Stimulated activated CD8-positive, alpha-beta memory T cell treated with anti-CD3 and anti-CD28 coated beads, Interleukin-7, amount 100 ng/mL, for 48 hours (primary cell): ENCODE results near the gene SLC6A4.
"Not testable (repeated sequence)": the region's sequence is repeated elsewhere in the genome, so short reads cannot be mapped to it uniquely, and the experiment has no call there.

Source experiments
- DNase-seq, 2 donors: peaks; one replicate each; pipeline ENCODE4 v3.0.0-alpha.2; 2020; ENCODE audit warnings: low read depth in 1 of 2; ENCODE audit errors: extremely low read depth in 1 of 2

The SLC6A4 gene

DNA sequence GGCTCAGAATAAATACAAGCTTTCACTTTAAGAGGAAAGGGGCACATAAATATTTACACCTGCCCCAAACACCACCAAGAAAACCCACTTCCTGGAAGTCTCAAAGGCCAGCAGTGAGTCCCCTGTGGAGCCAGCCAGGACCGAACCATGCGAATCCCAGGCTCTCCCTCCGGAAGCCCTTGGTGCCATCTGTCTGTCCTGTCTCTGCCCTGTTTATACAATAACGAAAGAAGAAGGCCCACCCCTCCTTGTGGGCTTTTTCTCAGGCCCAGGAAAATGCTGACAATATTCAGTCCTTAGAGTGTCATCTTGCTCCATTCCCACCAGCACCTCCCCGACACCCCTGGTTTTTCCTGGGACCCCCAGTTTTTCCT is 3.6 kb upstream of the SLC6A4 start:
- DNase-seq = no peak

DNA sequence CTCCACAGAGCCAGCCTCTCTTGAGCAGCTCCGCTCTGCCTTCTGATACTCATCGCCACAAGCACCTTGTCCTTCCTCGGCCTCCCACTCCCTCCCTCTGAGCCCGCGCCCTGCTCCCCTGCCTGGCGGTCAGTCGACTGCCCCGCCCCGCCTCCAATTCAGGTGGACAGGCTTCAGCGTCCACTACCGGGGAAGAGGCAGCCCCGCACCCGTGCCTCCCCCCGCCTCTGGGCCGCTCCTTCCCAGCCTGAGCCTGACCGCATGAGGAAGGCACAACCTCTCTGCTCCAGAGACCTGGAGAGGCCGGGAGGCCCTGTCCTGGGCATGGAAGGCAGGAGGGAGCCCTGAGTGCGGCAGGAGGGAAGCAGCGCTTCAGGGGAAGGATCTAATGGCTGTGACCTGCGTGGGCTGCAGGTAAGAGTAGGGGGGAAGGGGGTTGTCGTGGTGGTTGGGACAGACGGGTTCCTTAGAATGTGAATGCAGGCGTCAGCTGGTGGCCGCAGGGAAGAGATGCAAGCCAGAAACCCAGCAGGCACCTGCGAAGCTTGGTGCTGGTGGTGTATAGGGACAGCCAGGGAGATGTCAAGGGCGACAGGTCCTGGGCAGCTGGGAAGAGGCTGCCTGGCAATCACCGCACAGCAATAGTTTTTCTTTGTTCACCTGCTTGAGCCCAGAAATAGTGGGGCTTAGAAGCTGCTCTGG is 3.0 kb upstream of the SLC6A4 start:
- DNase-seq = no peak

GRCh38 chr17:30238003-30238344 is 2.5 kb upstream of the SLC6A4 start:
- no peak for DNase-seq

DNA sequence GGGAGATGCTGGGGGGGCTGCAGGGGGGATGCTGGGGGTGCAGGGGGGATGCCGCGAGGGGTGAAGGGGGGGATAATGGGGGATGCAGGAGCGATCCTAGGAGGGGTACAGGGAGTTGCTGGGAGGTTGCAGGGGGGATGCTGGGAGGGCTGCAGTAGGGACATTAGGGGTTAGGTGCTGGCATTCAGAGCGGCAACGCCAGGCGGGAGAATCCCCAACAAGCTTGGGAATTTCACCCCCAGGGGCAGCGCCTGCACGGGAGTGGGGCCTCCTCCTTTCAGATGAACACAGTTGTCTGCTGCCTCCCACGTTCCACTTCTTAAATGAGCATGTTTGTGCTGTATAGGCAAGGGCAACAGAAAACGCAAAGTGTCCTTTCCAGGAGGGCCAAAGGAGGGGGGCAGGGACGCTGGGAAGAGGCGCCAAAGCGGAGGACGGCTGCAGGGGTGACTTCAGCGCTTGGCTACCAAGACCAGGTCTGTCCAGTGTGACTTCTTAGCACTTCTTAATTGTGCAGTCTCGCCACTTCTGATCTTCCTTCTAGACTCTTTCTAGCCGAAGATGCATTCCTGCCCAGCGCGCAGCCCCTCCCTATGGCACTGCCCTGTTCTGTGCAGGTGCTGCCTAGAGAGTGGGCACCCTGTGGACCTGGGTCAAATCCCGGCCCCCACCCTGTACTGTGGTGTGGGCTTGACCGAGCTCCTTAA is 2.0 kb upstream of the SLC6A4 start:
- DNase-seq = no peak

- DNase-seq = no peak
These were observed 1.3 kb upstream of the SLC6A4 start for GRCh38 chr17:30236766-30237165.

GRCh38 chr17:30236297-30236624 is 764 bp upstream of the SLC6A4 start:
- no peak for DNase-seq

- DNase-seq = no peak
These were observed 533 bp downstream of the SLC6A4 start for GRCh38 chr17:30234964-30235363.

DNA sequence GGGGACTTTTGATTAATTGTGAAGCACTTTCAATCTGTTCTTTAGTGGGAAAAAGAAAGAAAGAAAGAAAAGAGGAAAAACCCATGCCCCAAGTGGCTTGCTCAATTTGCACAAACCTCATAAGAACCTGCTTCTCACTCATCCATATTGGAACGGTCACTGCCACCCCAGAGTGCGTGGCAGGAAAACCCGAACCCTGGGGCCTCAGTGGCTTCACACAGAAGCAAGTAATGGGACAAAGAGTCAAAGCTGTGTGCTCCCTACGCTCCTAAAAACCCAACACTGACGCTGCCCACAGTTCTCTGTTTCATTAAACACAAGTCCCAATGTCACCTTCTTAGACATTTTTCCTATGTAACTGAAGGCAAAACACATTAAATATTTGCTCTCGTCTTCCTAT is 1.2 kb downstream of the SLC6A4 start:
- no peak for DNase-seq

DNA sequence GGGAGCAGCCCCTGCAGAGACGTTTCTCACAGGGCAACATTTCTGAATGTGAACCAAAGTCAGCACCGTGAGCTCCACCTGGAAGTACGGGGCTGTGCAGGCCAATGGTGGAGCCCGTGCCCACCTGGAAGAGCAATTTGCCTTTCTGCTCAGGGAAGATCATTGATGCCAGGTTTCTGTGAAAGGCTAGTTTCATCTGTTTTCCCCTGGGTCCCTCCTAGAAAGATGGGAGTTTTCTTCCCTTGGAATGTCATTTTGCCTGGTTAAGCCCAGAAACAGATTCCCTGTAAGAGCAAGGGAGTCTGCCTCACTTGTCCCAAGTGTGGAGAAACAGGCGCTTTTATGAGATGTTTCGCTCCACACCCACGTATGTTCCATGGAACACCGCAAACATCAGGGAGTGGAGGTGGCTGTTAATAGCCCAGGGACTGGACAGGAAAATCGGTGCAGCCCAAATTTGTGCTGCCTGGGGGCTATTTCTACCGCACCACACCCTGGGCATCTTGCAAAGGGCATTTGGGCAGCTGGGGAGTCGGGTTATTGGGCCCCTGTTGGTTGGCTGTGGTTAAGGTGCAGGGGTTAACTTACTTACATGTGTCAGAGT is 2.6 kb downstream of the SLC6A4 start:
- no peak for DNase-seq

GRCh38 chr17:30232015-30232823 is 3.3 kb downstream of the SLC6A4 start:
- no peak for DNase-seq

- no peak for DNase-seq
These were observed 4.8 kb downstream of the SLC6A4 start for GRCh38 chr17:30230596-30231125.

DNA sequence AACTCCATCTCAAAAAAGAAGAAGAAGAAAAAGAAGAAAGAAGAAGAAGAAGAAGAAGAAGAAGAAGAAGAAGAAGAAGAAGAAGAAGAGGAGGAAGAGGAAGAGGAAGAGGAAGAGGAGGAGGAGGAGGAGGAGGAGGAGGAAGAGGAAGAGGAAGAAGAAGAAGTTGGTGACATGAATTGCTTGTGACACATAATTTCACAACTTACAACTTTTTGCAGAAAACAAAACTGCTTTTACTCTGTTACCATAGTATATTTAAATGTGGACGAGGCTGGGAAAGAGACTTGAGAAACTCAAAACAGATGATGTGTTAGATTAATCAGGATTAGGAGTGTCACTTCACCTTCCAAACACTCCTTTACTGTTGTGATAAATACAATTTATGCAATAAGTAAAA is 5.5 kb downstream of the SLC6A4 start:
- DNase-seq = not testable (repeated sequence)

DNA sequence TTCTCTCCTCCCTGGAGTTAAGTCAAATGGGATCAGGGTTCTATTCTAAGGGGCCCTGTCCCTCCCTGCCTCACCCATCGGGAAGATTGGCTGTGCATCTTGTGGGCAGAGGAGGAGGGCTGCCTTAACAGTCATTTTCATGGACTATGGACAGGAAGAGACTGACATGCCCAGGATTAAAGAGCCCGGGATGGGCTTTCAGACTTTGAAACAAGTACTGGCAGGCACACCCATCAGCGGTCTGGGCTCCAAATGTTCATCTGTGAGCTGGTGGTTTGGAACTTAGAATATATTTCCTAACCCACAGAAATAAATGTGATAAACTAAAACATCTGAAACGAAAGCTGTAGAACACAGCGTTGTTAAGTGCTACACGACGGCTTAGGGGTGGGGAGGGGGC is 6.5 kb downstream of the SLC6A4 start:
- no peak for DNase-seq

DNA sequence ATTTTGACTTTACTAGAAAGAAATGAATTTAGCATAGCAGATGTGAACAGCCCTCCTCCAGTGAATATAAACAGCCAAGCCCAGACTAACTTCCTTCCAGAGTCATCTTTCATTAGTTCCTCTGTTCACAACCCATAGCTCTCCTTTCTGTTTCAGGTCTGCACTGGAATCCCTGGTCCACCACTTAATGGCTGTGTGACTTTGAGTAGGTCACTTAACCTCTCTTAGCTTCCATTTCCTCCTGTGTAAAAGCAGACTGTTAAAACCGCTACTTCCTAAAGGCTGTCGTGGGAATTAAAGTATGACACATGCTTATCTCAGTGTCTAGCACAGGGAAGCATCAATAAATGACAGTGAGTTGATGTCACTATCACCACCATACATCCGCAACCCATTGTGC is 7.5 kb downstream of the SLC6A4 start:
- DNase-seq = no peak

- no peak for DNase-seq
These were observed 8.6 kb downstream of the SLC6A4 start for GRCh38 chr17:30226878-30227277.

DNA sequence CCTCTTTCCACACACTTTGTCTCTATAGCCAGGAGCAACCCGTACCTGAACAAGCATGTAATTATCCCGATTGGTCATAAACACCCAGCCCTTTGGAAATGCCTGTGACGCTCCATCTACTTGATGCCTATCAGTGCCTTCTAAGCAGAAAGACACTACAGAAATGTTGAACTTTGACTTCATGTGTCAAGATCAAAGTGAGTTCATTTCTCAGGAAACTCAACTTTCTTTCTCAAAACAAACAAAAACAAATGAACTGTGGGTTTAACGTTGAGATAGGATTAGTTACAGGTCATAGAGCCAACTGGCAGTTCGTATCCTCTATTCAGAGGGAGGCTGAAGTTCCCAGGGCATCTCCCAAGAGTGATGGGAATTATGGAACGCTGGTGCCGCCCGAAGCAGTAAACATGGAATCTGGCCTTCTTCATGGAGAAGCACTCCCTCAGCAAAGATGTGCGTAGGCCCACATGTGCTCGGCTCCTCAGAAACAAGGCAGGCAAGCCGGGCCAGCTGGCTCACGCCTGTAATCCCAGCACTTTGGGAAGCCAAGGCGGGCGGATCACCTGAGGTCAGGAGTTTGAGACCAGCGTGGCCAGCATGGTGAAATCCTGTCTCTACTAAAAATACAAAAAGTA is 9.5 kb downstream of the SLC6A4 start:
- DNase-seq = no peak

GRCh38 chr17:30225112-30225511 is 10.4 kb downstream of the SLC6A4 start:
- DNase-seq = no peak

- no peak for DNase-seq
These were observed 11.0 kb downstream of the SLC6A4 start for GRCh38 chr17:30224419-30224960.

GRCh38 chr17:30222721-30223175 is 12.7 kb downstream of the SLC6A4 start:
- DNase-seq = no peak

- no peak for DNase-seq
These were observed 13.2 kb downstream of the SLC6A4 start for GRCh38 chr17:30222251-30222650.

DNA sequence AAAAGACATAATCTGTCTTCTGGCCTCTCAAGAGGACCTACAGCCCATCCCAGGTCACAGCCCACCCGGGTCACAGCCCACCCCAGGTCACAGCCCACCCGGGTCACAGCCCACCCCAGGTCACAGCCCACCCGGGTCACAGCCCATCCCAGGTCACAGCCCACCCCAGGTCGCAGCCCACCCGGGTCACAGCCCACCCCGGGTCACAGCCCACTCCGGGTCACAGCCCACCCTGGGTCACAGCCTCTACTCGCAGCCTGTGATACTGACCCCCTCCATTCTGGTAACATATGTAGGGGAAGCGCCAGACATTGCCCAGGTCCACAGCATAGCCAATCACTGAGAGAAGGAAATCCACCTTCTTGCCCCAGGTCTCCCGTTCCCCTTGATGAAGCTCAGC is 14.2 kb downstream of the SLC6A4 start:
- DNase-seq = no peak
